Naive B cell (primary cell): ENCODE results near the gene CIDEC. TPM values are rescaled to one million over a fixed set of nuclear protein-coding genes. Genes with fewer than 3 reads are reported as not detected.

Source experiments
- ATAC-seq, 2 donors: fragments of 150-1000 bp; cut with Tn5 transposase; 2 replicates each; pipeline ENCODE4 v1.10.0; 2021; ENCODE audit warnings: low read depth in 2 of 2, mild to moderate bottlenecking in 2 of 2, moderate library complexity in 2 of 2
- DNase-seq: peaks from one replicate; pipeline ENCODE4 v3.0.0; 2022
- H3K27ac Mint-ChIP-seq, 6 donors: one replicate each; pipeline ENCODE4 v1.8.0; 2020 to 2022; ENCODE audit warnings: mild to moderate bottlenecking in 6 of 6, mixed read lengths in 6 of 6, moderate library complexity in 5 of 6, inconsistent platforms in 2 of 6
- H3K27me3 Mint-ChIP-seq, 3 donors: one replicate each; pipeline ENCODE4 v1.8.0; 2021 to 2022; ENCODE audit warnings: mixed read lengths in 3 of 3, mild to moderate bottlenecking in 1 of 3
- H3K36me3 Mint-ChIP-seq, 2 donors: one replicate each; pipeline ENCODE4 v1.8.0; 2020 to 2022; ENCODE audit warnings: mixed read lengths in 2 of 2, inconsistent platforms in 1 of 2, mild to moderate bottlenecking in 1 of 2
- H3K4me1 Mint-ChIP-seq, 3 donors: one replicate each; pipeline ENCODE4 v1.8.0; 2020 to 2022; ENCODE audit warnings: mixed read lengths in 3 of 3, inconsistent platforms in 1 of 3, mild to moderate bottlenecking in 1 of 3, moderate library complexity in 1 of 3
- H3K4me3 Mint-ChIP-seq, 8 donors: one replicate each; pipeline ENCODE4 v1.8.0; 2020 to 2022; ENCODE audit warnings: mild to moderate bottlenecking in 8 of 8, mixed read lengths in 8 of 8, moderate library complexity in 8 of 8, inconsistent platforms in 2 of 8
- H3K9me3 Mint-ChIP-seq, 7 donors: one replicate each; pipeline ENCODE4 v1.8.0; 2020 to 2022; ENCODE audit warnings: mixed read lengths in 7 of 7, mild to moderate bottlenecking in 5 of 7, inconsistent platforms in 2 of 7, moderate library complexity in 1 of 7
- polyA plus RNA-seq, 6 donors: library from polyadenylated mRNA; unstranded; fragments of 300-500 nt; fragmentation: Illumina TruSeq; gene quantifications; one replicate each; pipeline ENCODE4 v1.2.3, GENCODE V29; 2021; ENCODE audit warnings: low read depth in 6 of 6

Gene CIDEC, protein sequence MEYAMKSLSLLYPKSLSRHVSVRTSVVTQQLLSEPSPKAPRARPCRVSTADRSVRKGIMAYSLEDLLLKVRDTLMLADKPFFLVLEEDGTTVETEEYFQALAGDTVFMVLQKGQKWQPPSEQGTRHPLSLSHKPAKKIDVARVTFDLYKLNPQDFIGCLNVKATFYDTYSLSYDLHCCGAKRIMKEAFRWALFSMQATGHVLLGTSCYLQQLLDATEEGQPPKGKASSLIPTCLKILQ
- polyA plus RNA-seq, result under 1 TPM in 1 of 6 donors, not detected in 5; 0.36 TPM

DNA sequence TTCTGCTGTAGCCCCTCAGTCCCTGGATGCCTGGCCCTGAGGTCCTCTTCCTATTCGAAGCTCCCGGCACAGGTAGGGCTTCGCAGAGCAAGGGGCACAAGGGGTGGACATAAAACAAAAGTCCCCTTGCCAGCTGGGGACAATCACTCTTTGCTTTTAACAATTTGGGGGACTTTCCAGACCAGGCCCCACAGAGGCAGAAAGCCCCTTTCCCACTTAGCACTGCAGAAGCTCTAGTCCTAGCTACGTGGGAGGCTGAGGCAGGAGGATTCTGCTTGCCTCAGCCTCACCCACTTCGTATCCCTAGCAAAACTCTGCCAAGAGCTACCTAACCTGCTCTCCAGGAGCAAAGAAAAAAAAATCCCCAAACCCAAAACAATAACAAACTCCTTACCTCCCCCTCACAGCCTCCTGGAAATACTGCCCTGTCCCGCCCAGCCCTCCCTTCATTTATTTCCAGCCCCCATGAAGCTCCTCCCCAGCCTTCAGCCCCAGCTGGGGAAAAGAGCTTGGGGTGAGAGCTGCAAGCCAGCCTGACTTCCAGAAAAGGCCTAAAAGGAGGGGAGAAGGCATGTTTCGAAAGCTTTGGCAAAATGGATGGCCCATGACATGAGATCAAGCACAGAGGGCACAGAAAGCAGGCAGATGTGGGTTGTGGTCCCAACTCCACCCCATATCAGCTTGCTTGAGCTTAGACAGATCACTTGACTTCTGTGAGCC lies at the start of gene CIDEC:
TSS of gene CIDEC (minus strand) at position 424 of the 720 bp plus-strand sequence. CDS start 1,767 bp downstream, outside the sequence.
- Mint-ChIP-seq H3K27me3 (peaks cover 0 to 18% (median 0%) of the 10 kb centered on the region in 3 donors), H3K4me3 (peak within 1 kb of the TSS in 1 of 8 donors; percentile 15), H3K4me1 (no peaks in the 10 kb centered on the region), H3K9me3 (no peaks in the 10 kb centered on the region), H3K36me3 (no peaks in the 10 kb centered on the region), H3K27ac (no peak within 1 kb of the TSS)
- no peak for ATAC-seq
- DNase-seq, result no peak

DNA sequence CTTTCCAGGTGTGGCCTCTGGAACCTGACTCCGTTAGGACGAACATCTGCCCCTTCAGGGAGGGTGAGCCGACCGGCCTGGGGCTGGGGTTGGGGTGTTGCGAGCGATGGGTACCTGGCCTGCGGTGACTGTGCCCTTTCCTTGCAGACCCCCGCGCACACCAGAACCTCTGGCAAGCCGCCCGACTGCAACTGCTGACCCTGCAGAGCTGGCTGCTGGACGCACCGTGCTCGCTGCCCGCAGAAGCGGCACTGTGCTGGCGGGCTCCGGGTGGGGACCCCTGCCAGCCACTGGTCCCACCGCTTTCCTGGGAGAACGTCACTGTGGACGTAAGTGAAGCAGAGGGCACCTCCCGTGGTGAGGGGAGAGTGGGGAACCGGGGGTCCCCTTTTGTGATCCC lies 48.1 kb upstream of the CIDEC start:
- Mint-ChIP-seq H3K4me1 (peaks cover 11 to 31% (median 19%) of the 10 kb centered on the region in 3 donors), H3K36me3 (no peaks in the 10 kb centered on the region), H3K9me3 (no peaks in the 10 kb centered on the region), H3K27ac (no peak overlapping the region), H3K27me3 (peaks cover 0 to 6% (median 5%) of the 10 kb centered on the region in 3 donors), H3K4me3 (no peak overlapping the region)
- DNase-seq, result no peak
- no peak for ATAC-seq

DNA sequence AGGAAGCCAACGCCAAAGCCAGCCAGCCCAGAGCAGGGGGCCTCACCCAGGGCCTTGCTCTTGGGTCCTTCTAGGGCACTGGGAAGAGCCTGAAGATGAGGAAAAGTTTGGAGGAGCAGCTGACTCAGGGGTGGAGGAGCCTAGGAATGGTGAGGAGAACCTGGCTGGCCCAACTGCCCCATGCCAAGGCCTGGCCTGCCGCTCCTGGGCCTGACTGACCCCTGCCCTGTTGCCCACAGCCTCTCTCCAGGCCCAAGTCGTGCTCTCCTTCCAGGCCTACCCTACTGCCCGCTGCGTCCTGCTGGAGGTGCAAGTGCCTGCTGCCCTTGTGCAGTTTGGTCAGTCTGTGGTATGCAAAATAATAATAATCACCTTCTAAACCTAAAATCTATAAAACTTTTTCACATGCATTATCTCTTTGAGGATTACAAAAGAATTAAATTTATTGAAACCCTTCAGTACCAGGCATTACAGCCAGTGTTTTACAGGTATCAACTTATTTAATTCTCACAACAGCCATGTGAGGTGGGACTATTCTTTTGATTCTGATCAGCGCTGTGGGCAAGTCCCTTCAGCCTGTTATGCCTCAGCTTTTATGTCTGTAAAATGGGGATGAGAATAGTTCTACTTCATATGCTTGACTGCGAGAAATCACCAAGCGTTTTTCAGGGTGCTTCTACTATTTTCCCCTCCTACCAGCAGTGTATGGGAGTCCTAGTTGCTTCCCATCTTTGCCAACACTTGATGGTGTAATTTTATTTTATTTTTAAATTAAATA lies 38.4 kb upstream of the CIDEC start:
- Mint-ChIP-seq H3K4me3 (no peak overlapping the region), H3K4me1 (peaks cover 9 to 25% (median 19%) of the 10 kb centered on the region in 3 donors), H3K9me3 (no peaks in the 10 kb centered on the region), H3K27me3 (peaks cover 0 to 11% (median 0%) of the 10 kb centered on the region in 3 donors), H3K27ac (peak overlapping the region in 1 of 6 donors; percentile 73), H3K36me3 (no peaks in the 10 kb centered on the region)
- DNase-seq, result no peak
- ATAC-seq, result no peak

DNA sequence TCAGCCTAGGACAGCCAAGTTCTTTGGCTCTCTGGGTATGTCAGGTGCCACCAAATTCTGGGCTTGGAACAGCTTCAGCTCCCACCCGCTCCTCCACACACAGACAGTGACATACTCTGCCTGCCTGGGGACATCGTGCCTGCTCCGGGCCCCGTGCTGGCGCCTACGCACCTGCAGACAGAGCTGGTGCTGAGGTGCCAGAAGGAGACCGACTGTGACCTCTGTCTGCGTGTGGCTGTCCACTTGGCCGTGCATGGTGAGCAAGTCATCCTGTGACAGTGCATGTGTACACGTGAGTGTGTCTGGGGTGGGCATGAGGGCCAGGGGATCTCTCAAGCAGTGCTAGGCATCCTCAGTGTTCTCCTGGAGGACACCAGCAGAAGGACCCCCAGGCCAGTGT lies 37.8 kb upstream of the CIDEC start:
- DNase-seq (no peak), ATAC-seq (no peak)
- peaks cover 9 to 25% (median 19%) of the 10 kb centered on the region in 3 donors for H3K4me1 Mint-ChIP-seq
- H3K27me3 Mint-ChIP-seq, result peaks cover 0 to 11% (median 0%) of the 10 kb centered on the region in 3 donors
- peak overlapping the region in 4 of 8 donors; percentile 32 to 51 (median 48) for H3K4me3 Mint-ChIP-seq
- no peaks in the 10 kb centered on the region for H3K36me3 Mint-ChIP-seq
- no peaks in the 10 kb centered on the region for H3K9me3 Mint-ChIP-seq
- no peak overlapping the region for H3K27ac Mint-ChIP-seq

DNA sequence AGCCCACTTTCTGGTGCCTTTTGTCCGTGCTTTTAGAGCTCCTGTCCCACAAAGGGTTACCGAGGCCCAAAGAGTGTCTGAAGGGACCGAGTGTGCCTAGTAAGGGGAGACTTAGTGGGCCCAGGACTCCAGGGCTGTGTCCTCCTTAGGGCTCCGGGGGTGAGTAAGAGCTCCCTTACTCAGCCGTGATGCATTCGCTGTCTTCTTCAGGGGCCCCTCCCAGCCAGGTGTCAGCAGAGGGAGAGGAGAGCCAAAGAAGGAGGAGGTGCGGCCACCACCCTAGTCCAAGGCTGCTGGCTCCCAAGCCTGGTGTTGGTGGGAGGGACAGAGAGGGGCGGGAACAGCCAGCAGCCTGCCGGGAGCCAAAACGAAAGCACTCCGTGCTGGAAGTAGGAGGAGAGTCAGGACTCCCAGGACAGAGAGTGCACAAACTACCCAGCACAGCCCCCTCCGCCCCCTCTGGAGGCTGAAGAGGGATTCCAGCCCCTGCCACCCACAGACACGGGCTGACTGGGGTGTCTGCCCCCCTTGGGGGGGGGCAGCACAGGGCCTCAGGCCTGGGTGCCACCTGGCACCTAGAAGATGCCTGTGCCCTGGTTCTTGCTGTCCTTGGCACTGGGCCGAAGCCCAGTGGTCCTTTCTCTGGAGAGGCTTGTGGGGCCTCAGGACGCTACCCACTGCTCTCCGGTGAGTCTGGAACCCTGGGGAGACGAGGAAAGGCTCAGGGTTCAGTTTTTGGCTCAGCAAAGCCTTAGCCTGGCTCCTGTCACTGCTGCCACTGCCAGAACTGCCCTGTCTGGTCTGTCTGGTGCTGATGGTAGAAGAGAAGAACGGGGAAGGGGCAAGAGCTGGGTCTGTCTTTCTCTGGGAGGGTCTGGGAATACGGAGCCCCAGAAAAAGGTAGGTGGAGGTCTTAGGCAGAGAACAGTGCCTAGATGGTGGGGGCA lies 37.0 kb upstream of the CIDEC start, which contains the start of gene IL17RC:
TSS of gene IL17RC (plus strand) at position 365 of the 947 bp plus-strand sequence. CDS start at position 583, 218 bp downstream.
- Mint-ChIP-seq H3K4me3 (peak within 1 kb of the TSS; percentile 75 to 89 (median 84)), H3K27ac (peak within 1 kb of the TSS in 5 of 6 donors; percentile 36 to 86 (median 49)), H3K4me1 (peaks cover 9 to 25% (median 19%) of the 10 kb centered on the region in 3 donors), H3K27me3 (peaks cover 0 to 16% (median 7%) of the 10 kb centered on the region in 3 donors), H3K9me3 (no peaks in the 10 kb centered on the region), H3K36me3 (no peaks in the 10 kb centered on the region)
- DNase-seq (no peak), ATAC-seq (peak; percentile 49 to 51)

DNA sequence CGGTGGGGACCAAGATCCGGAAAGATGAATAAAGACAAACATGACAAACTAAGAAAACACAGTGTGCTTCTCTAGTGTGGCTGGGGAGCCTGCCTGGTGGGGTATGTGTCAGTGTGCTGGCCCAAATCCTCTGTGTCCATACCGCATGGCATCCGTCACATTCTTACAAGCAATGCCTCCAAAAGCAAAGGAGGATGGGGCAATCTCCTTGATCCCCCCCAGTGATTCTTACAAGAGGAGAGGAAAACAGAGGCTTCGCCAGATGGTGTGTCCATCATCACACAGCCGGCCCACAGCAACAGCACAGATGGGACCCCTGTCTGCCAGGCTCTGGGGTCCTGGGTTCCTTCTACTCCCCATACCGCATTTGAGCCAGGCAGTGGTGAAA lies 36.3 kb upstream of the CIDEC start:
- no peaks in the 10 kb centered on the region for H3K9me3 Mint-ChIP-seq
- no peak for ATAC-seq
- H3K27me3 Mint-ChIP-seq, result peaks cover 0 to 21% (median 9%) of the 10 kb centered on the region in 3 donors
- H3K4me3 Mint-ChIP-seq, result peak overlapping the region; percentile 66 to 85 (median 78)
- no peak for DNase-seq
- H3K36me3 Mint-ChIP-seq, result no peaks in the 10 kb centered on the region
- peak overlapping the region in 2 of 6 donors; percentile 36 to 42 for H3K27ac Mint-ChIP-seq
- peaks cover 9 to 25% (median 19%) of the 10 kb centered on the region in 3 donors for H3K4me1 Mint-ChIP-seq

DNA sequence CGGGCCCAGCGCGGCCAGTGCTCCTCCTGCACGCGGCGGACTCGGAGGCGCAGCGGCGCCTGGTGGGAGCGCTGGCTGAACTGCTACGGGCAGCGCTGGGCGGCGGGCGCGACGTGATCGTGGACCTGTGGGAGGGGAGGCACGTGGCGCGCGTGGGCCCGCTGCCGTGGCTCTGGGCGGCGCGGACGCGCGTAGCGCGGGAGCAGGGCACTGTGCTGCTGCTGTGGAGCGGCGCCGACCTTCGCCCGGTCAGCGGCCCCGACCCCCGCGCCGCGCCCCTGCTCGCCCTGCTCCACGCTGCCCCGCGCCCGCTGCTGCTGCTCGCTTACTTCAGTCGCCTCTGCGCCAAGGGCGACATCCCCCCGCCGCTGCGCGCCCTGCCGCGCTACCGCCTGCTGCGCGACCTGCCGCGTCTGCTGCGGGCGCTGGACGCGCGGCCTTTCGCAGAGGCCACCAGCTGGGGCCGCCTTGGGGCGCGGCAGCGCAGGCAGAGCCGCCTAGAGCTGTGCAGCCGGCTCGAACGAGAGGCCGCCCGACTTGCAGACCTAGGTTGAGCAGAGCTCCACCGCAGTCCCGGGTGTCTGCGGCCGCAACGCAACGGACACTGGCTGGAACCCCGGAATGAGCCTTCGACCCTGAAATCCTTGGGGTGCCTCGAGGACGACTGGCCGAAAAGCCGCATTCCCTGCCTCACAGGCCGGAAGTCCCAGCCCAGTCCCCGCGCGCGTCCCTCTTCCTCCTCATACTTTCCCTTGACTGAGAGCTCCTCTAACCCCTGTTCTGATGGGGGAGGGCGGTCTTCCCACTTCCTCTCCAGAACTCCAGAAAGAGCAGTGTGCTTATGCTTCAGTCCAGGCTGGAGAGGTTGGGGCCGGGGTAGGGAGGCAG lies 35.4 kb upstream of the CIDEC start:
- Mint-ChIP-seq H3K4me3 (peak overlapping the region; percentile 75 to 89 (median 84)), H3K4me1 (peaks cover 9 to 25% (median 19%) of the 10 kb centered on the region in 3 donors), H3K9me3 (no peaks in the 10 kb centered on the region), H3K36me3 (no peaks in the 10 kb centered on the region), H3K27ac (peak overlapping the region in 1 of 6 donors; percentile 86), H3K27me3 (peaks cover 0 to 24% (median 9%) of the 10 kb centered on the region in 3 donors)
- ATAC-seq, result peak; percentile 50 to 61
- DNase-seq, result no peak

DNA sequence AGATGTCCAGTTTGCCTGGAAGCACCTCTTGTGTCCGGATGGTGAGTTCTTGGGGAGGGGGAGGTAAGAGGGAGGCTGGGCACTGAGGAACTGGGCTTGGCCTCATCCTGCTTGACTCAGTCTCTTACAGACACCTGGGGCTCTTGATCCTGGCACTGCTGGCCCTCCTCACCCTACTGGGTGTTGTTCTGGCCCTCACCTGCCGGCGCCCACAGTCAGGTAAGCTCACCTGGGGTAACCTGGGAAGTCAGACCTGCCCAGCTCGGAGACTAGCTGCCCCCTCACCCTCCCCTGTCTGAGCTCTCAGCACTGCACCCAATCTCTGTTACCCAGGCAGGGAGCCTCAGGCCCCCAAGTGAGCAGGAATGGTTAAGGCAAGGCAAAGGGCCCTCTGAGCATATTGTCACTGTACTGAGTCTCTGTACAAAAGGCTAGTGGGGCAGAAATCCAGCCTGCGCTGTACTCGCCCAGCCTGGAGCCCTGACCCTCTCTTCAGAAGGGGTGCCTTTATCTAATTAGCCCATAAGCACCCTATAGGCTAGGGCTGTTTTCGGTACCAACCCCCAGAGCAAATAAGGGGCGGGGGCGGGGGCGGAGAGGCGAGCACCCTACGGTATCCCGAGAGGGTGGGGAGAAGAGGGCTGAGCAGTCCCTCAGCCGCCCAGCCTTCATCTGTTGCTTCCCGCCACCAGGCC lies 34.7 kb upstream of the CIDEC start:
- Mint-ChIP-seq H3K27me3 (peaks cover 0 to 24% (median 9%) of the 10 kb centered on the region in 3 donors), H3K27ac (no peak overlapping the region), H3K4me3 (peak overlapping the region; percentile 27 to 82 (median 72)), H3K36me3 (no peaks in the 10 kb centered on the region), H3K4me1 (peaks cover 9 to 25% (median 19%) of the 10 kb centered on the region in 3 donors), H3K9me3 (no peaks in the 10 kb centered on the region)
- peak in 1 of 2 donors; percentile 2 for ATAC-seq
- no peak for DNase-seq

DNA sequence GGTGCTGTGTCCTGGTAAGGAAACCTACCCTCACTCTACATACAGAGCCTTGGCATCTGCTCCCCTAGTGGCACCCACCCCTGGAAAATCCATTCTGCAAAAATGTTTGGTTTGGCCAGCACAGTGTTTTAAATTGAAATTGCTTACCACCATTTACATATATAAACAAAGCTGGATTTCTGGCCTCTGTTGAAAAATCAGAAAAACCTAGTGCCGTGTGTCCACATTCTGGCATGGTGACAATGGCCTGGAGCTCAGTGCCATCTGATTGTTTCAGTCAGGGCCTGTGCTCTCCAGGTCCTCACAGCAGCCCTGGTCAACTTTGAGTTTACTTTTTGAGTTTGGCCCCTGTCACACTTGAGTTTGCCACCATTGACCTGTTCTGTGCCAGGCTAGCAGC lies 34.0 kb upstream of the CIDEC start:
- peak overlapping the region in 4 of 8 donors; percentile 21 to 76 (median 30) for H3K4me3 Mint-ChIP-seq
- H3K4me1 Mint-ChIP-seq, result peaks cover 9 to 25% (median 23%) of the 10 kb centered on the region in 3 donors
- ATAC-seq (no peak), DNase-seq (no peak)
- H3K9me3 Mint-ChIP-seq, result no peaks in the 10 kb centered on the region
- H3K27me3 Mint-ChIP-seq, result peaks cover 0 to 24% (median 9%) of the 10 kb centered on the region in 3 donors
- H3K36me3 Mint-ChIP-seq, result no peaks in the 10 kb centered on the region
- H3K27ac Mint-ChIP-seq, result no peak overlapping the region

DNA sequence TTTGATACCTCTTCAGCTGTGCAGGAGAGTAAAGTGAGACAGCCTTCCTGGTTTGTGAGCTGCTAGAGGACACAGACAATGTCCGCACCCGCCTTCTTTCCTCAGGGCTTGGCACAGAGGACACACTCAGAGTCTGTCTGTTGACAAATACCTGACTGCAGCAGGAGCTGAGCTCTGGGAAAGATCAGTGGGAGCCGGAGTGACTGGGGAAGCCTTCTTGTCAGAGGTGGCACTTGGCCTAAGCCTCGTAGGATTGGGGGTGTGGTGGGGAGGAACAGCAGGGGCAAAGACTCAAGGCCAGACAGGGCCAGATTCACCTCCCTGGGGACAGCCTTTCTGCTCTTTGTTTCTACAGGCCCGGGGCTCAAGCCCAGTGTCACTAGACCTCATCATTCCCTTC lies 33.5 kb upstream of the CIDEC start:
- Mint-ChIP-seq H3K4me1 (peaks cover 9 to 25% (median 25%) of the 10 kb centered on the region in 3 donors), H3K27ac (no peak overlapping the region), H3K27me3 (peaks cover 0 to 24% (median 9%) of the 10 kb centered on the region in 3 donors), H3K36me3 (no peaks in the 10 kb centered on the region), H3K9me3 (no peaks in the 10 kb centered on the region), H3K4me3 (peak overlapping the region in 2 of 8 donors; percentile 21 to 22)
- ATAC-seq (no peak), DNase-seq (no peak)

DNA sequence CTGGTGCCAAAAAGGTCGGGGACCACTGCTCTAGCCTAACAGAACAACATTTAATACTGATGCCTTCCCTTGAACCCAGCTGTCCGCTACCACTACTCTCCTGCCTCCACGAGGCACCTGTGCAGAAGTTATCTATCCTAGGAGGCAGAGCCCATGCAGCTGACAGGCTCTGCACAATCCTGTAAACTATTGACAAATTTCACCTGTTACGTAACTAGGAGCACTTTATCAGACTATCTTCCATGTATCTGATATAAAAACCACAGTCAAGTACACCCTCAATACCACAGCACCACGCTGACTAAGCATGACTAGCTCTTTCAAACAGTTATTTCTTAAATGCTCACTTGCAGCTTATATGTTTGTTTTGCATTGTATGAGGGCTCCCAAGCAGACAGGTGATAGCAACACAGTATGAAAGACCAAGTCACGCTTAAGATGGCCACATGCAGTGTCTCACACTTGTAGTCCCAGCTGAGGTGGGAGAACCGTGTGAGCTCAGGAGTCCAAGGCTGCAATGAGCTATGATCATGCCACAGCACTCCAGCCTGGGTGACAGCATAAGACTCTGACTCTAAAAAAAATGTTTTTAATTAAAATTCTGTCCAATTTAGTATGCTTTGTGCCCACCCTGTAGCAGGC lies 32.4 kb upstream of the CIDEC start:
- no peak overlapping the region for H3K27ac Mint-ChIP-seq
- H3K27me3 Mint-ChIP-seq, result peaks cover 0 to 24% (median 9%) of the 10 kb centered on the region in 3 donors
- H3K4me3 Mint-ChIP-seq, result no peak overlapping the region
- ATAC-seq, result no peak
- peaks cover 9 to 25% (median 25%) of the 10 kb centered on the region in 3 donors for H3K4me1 Mint-ChIP-seq
- DNase-seq, result no peak
- no peaks in the 10 kb centered on the region for H3K9me3 Mint-ChIP-seq
- H3K36me3 Mint-ChIP-seq, result no peaks in the 10 kb centered on the region
